ENCODE results near the gene SVBP.
"Not testable (repeated sequence)": the region's sequence is repeated elsewhere in the genome, so short reads cannot be mapped to it uniquely, and the experiment has no call there.

The SVBP gene

DNA sequence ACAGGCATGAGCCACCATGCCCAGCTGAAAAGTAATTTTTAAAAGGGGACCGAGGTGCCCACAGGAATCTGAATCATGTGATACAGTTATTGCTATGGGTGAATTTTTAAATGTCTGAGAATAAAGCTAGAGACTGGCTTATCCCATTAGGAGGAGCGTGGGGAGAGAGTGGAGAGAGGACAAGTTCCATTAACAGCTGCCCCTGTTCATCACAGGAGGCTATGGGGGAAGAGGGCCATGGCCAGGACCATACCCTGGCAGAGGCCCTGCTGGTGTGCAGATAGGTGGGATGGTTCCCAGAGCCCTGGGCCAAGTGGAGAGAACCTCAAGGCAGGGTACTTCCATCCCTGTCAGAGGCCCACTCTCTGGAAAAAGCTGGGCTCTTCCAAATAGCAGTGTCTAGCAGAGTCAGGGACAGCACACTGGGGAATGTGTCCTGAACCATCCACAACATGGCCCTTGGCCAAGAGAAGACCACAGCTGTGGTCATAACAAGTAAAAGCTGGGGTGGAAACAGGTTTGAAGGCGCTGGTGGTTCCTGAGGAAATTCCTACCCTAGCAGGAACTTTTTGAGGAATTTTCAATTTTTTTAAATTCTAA, 15.5 kb upstream of the SVBP start:
- DNase-seq (ENCODE audit: insufficient read length, low spot score) (no peak), FAIRE-seq (no peak)
- TF ChIP-seq POLR2A (IDR thresholded peaks at IDR 0.05; ENCODE audit: low read depth, low read length) = no peak

DNA sequence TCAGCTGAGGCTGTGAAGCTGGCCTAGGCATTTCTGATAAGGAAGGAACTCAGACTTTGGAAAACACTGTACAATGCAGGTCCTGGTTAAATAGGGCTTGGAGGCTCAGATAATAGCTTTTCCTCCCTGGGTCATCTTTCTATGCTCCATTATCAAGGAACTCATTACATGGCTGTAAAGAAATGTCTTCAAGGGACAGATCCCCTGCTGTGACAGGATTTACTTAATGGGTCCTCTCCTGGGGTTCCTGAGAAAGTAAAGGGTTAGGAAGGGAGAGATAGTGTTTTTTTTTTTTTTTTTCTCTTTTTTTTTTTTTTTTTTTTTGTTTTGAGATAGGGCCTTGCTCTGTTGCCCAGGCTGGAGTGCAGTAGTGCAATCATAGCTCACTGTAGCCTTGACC, 14.1 kb upstream of the SVBP start:
- TF ChIP-seq POLR2A (IDR thresholded peaks at IDR 0.05; ENCODE audit: low read depth, low read length) = no peak
- no peak for DNase-seq (ENCODE audit: insufficient read length, low spot score)
- FAIRE-seq = no peak

DNA sequence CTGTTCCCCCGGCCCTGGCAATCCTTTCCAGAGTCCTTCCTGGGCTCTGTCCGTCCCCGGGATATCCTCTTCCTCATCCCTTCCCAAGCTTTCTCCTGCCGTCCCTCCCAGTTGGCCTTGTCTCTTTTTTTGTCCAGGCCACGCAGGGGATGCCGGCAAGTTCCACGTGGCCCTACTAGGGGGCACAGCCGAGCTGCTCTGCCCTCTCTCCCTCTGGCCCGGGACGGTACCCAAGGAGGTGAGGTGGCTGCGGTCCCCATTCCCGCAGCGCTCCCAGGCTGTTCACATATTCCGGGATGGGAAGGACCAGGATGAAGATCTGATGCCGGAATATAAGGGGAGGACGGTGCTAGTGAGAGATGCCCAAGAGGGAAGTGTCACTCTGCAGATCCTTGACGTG, 13.4 kb upstream of the SVBP start:
- no peak for DNase-seq (ENCODE audit: insufficient read length, low spot score)
- no peak for TF ChIP-seq POLR2A (IDR thresholded peaks at IDR 0.05; ENCODE audit: low read depth, low read length)
- FAIRE-seq = no peak

DNA sequence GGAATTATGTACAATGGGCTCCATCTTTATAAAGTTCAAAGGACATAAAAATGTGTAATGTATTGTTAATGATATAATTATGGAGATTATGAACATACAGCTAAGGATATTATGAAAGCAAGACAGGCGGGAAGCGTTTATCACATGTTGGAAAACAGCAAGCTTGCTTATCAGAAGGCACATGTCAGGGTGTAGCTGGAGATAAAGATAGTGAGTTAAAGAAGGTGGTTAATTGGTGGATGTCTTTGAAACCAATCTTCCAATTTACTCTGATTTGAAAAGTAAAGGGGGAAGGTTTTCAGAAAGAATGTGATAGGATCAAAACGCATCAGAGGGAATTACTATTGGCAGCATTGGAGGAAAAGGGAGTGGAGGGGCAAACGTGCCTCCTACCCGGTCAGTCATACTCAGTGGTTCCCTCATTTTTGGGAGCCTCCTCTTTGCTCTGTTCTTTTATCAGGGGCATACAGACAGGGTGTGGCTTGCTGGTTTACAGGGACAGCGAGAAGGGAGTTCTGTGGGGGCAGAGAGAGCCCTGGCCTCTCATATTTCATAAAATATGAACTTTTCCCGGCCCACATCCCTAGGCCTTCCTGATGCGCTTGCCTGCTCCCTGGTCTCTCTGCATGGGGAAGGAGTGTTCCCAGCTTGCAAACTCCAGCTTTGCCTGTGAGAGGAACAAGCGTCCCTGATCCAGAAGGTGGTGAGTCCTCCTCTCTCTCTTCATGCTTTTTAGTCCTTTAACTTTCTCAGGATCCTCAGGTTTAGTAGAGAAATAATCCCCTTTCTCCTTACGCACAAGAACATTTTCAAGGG, 8.0 kb upstream of the SVBP start:
- no peak for TF ChIP-seq POLR2A (IDR thresholded peaks at IDR 0.05; ENCODE audit: low read depth, low read length)
- FAIRE-seq (no peak), DNase-seq (ENCODE audit: insufficient read length, low spot score) (no peak)

DNA sequence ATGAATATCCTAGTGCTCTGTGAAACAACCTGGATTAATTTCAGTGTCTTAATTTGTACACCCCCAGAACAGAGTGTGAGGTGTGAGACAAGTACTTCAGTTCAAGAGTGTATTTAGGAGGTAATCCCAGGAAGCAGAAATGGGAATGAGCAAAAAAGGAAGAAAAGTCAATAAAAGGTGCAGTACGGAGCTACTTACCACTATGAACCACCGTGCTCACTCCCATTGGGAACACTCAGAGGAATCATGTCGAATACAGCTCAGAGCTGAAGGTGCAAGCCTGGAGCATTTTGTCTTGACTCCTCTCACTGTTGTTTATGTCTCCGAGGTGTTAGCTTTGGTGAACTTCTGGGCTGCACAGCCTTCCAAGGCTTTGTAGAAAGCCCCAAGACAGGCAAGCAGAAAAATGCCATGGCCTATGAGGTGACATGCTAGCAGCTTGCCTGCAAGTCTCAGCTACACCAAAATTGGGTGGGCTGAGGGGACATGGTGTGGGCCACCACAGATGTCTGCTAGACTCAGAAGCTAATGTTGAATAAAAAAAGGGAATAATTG, 7.4 kb upstream of the SVBP start:
- TF ChIP-seq POLR2A (IDR thresholded peaks at IDR 0.05; ENCODE audit: low read depth, low read length) = no peak
- FAIRE-seq = no peak
- no peak for DNase-seq (ENCODE audit: insufficient read length, low spot score)

DNA sequence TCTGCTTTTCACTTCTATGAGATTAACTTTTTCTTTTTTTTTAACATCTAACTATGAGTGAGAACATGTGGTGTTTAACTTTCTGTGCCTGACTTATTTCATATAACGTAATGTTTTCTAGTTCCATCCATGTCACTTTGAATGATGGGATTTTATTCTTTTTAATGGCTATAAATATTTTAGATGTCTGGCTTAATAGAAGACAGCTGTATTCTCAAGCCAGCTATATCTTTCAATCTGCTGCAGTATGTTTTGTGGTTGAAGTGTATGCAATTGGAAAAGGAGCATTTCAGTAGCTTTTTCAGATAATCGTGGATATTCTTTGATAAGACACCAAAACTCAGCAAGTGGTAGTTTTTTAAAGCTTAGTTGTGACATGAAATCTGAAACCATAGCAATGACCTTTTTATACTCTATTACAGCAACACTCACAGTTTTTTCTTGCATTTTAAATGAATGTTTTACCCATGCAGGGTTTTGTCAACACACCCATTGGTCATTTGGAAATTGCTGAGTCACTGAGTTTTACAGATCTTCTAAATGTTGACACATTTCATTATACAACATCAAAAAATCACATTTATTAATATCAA, 5.7 kb upstream of the SVBP start:
- DNase-seq (ENCODE audit: insufficient read length, low spot score) (no peak), FAIRE-seq (no peak)
- TF ChIP-seq POLR2A (IDR thresholded peaks at IDR 0.05; ENCODE audit: low read depth, low read length) = no peak

DNA sequence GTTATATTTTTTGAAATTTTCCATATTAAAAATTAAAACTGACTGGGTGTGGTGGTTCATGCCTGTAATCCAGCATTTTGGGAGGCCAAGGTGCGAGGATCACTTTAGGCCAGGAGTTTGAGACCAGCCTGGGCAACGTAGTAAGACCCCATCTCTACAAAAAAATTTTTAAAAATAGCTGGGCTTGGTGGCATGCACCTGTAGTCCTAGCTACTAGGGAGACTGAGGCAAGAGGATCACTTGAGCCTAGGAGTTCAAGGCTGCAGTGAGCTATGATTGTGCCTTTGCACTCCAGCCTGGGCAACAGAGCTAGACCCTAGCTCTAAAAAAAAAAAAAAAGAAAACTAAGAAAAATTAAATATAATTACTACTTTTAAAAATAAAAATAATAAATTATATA, 4.5 kb upstream of the SVBP start:
- DNase-seq (ENCODE audit: insufficient read length, low spot score) = no peak
- no peak for FAIRE-seq
- no peak for TF ChIP-seq POLR2A (IDR thresholded peaks at IDR 0.05; ENCODE audit: low read depth, low read length)

DNA sequence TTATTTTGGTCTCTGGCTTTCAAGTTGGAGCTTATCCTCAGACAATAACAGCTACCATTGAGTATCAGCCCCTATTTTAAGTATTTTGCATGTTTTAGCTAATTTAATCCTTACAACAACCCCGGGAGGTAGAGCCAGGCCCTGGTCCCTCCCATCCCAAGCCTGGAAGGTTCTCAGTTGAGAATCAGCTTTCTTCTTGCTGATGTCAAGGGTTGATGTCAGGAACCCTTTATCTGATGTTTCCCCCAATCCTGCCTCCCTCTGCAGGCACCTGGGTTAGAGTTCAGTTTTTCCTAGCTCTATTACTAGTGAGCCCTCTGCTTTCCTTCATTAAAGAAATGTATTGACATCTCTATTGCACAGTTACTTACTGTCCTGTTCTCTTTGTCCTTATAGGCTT, 3.6 kb upstream of the SVBP start:
- TF ChIP-seq POLR2A (IDR thresholded peaks at IDR 0.05; ENCODE audit: low read depth, low read length) = no peak
- no peak for DNase-seq (ENCODE audit: insufficient read length, low spot score)
- no peak for FAIRE-seq

DNA sequence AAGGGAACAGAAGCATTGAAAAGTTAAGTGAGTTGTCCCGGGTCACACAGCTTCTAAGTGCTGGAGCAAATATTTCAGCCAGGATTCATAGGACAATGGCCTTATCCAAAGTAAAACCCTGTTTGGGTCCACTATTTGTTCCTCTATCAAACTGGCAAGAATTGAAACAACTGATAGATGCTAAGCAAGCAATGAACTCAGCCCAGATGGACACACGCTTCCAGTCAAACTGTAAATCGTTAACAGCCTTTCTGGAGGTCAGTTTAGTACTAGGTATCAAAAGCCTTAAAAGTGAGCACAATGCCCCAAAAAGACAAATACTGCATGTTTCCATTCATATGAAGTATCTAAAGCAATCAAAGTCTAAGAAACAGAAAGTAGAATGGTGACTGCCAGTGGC, 779 bp upstream of the SVBP start:
- TF ChIP-seq POLR2A (IDR thresholded peaks at IDR 0.05; ENCODE audit: low read depth, low read length) = no peak
- DNase-seq (ENCODE audit: insufficient read length, low spot score) (no peak), FAIRE-seq (no peak)

DNA sequence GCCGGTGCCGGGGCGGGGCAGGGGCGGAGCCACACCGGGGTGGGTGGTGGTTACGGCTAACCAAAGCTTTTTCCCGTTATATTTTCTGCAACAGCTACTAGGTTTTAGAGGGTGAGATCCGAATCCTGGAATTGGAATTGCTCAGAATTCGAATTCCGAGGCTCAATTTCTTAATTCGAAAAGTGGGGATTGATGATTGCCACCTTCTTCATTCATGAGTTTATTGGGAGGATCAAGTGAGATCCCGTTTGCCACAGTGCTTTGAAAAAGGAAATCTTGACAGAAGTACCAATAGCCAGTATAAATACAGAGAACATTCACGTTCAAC, 207 bp upstream of the SVBP start:
- FAIRE-seq = no peak
- TF ChIP-seq POLR2A (IDR thresholded peaks at IDR 0.05; ENCODE audit: low read depth, low read length) = no peak
- no peak for DNase-seq (ENCODE audit: insufficient read length, low spot score)

DNA sequence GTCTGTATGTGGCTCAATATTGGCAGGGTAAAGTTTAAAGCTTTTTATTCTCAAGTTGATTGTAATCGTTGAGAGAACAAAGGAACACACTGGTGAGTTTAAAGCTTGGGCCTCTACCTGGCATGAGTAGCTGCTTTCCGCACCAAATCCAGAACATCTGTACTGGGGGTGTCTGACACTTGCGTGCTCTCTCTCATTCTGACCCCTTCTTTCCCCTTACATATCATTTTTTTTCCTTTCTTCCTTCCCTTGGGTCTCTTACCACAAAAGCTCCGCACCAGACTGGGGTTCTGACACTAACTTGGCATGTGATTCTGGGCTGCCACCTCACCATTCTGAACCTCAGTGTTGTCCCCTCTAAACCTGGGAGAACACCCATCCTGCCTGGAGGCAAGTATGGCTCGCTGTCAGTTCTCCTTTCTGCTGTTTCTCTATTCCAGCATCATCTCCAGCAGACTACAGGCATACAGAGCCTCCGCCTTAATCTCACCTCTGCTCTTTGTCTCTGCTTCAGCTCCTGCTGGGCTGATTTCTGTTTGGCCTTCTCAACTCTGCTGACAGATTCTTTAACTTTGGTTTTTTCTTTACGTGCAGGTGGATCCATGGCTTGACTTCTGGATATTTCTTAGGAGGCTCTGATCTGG, 1.1 kb downstream of the SVBP start:
- DNase-seq (ENCODE audit: insufficient read length, low spot score) = no peak
- TF ChIP-seq POLR2A (IDR thresholded peaks at IDR 0.05; ENCODE audit: low read depth, low read length) = no peak
- no peak for FAIRE-seq

DNA sequence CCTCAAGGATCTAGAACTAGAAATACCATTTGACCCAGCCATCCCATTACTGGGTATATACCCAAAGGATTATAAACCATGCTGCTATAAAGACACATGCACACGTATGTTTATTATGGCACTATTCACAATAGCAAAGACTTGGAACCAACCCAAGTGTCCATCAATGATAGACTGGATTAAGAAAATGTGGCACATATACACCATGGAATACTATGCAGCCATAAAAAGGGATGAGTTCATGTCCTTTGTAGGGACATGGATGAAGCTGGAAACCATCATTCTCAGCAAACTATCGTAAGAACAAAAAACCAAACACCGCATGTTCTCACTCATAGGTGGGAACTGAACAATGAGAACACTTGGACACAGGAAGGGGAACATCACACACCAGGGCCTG, 2.4 kb downstream of the SVBP start:
- not testable (repeated sequence) for FAIRE-seq; DNase-seq (ENCODE audit: insufficient read length, low spot score)

DNA sequence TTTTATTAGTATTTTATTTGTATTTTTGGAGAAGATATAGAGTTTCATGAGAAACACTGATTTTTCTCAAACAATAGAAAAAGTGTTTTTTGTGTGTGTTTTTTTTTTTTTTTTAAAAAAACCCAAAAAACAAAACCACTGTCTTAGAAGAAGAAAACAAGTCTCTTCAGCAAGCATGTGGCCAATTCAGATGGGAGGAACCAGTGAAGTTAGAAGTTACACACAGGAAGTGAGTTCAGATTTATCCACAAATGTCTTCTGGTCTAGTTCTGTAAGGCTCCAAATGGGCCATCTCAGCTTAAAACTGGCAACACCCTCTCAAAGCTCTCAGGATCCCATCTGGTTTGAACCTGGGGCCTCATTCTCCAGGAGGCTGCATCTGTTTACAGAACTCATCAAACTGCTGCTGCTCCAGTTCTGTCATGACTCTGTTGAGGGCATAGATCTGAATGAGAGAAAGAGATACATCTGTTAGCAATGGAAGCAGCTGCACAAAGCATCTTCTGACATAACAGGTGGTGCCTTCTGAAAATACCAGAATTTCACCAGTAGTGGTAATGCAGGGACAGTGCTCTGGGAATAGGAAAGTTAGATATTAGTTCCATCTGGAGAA, 10.0 kb downstream of the SVBP start:
- FAIRE-seq = no peak
- TF ChIP-seq POLR2A (IDR thresholded peaks at IDR 0.05; ENCODE audit: low read depth, low read length) = no peak

DNA sequence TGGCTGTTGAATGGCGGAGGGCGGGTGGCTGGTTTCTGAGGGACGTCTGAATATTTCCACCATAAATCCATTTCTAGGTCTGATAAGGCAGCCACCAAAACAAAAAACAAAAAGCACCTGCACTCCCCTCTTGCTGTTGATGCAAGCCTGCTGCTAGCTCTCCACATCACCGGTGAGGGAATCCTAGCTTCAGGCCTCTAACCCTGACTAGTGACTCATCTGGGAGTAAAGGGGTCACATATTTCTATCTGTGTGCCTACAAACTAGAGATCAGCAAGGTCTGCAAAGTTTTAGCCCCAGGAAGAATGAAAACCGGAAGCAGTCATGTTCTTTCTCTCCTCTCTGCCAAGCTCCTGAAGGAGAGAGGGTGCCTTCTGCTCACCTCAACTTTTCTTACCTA, 10.6 kb downstream of the SVBP start:
- DNase-seq (ENCODE audit: insufficient read length, low spot score) (no peak), FAIRE-seq (no peak)
- TF ChIP-seq POLR2A (IDR thresholded peaks at IDR 0.05; ENCODE audit: low read depth, low read length) = no peak

More for the DNA sequence above, 10.0 kb downstream of the SVBP start:
- no peak for DNase-seq (ENCODE audit: insufficient read length, low spot score)

Data from H54 (cell line).